A673 (cell line): Measurements from ENCODE around the gene ORAI3. TPM values are rescaled to one million over a fixed set of nuclear protein-coding genes. Genes with fewer than 3 reads are reported as not detected.

Experiments
- BruUV-seq: library from RNA; stranded (reverse); fragments of 400-500 nt; replicated peaks from 2 replicates; lab custom pipeline; 2021; lab: Mats Ljungman, UMichigan
- CTCF ChIA-PET: fragments of 300-600 bp; sonication (Branson Sonifier 250); formaldehyde crosslinking; loops from one replicate; lab custom pipeline; 2022; ENCODE audit warnings: antibody characterized with exemption; lab: Charles Lee
- POLR2A ChIA-PET: fragments of 300-600 bp; sonication (Branson Sonifier 250); formaldehyde crosslinking; loops from one replicate; lab custom pipeline; 2022; ENCODE audit warnings: antibody characterized with exemption; ENCODE audit not compliant: low non-redundant PET; lab: Charles Lee
- DNase-seq: peaks from one replicate; pipeline ENCODE4 v3.0.0-alpha.2; 2015; ENCODE audit warnings: low spot score
- H3K27ac ChIP-seq: fragments of 200-600 bp; sonication (generic); 2 replicates; pipeline ENCODE4 v1.5.1; 2016; ENCODE audit warnings: mixed run types, low read depth, mild to moderate bottlenecking, mixed read lengths, antibody characterized with exemption, low read length; ENCODE audit not compliant: poor library complexity, severe bottlenecking
- H3K27me3 ChIP-seq: fragments of 200-600 bp; sonication (generic); replicated peaks from 2 replicates; pipeline ENCODE4 v1.6.1; 2017; ENCODE audit warnings: mixed run types, low read depth, mild to moderate bottlenecking, mixed read lengths, antibody characterized with exemption, low read length; ENCODE audit not compliant: insufficient read depth, poor library complexity
- H3K36me3 ChIP-seq: fragments of 200-600 bp; sonication (generic); 2 replicates; pipeline ENCODE4 v1.6.1; 2016; ENCODE audit warnings: mixed run types, mild to moderate bottlenecking, mixed read lengths, antibody characterized with exemption, low read length; ENCODE audit not compliant: insufficient read depth, poor library complexity, severe bottlenecking
- H3K4me1 ChIP-seq: fragments of 200-600 bp; sonication (generic); 2 replicates; pipeline ENCODE4 v1.6.1; 2017; ENCODE audit warnings: mixed run types, mild to moderate bottlenecking, mixed read lengths, antibody characterized with exemption, low read length; ENCODE audit not compliant: insufficient read depth, poor library complexity, severe bottlenecking
- H3K4me3 ChIP-seq: fragments of 200-600 bp; sonication (generic); 2 replicates; pipeline ENCODE4 v1.5.1; 2016; ENCODE audit warnings: low read depth, mixed run types, mild to moderate bottlenecking, mixed read lengths, low read length; ENCODE audit not compliant: poor library complexity, severe bottlenecking
- H3K9me3 ChIP-seq: fragments of 200-600 bp; sonication (generic); 2 replicates; pipeline ENCODE4 v1.6.1; 2016; ENCODE audit warnings: mixed run types, low read depth, mild to moderate bottlenecking, mixed read lengths, antibody characterized with exemption, low read length; ENCODE audit not compliant: poor library complexity, severe bottlenecking
- EZH2 ChIP-seq: fragments of 200-600 bp; sonication (generic); IDR thresholded peaks from 2 replicates; pipeline ENCODE4 v1.6.1; 2017; ENCODE audit warnings: borderline replicate concordance, low read depth, mild to moderate bottlenecking, mixed read lengths, antibody characterized with exemption, low read length; ENCODE audit not compliant: poor library complexity, severe bottlenecking
- intact Hi-C: fragments of 100-400 bp; cut with micrococcal nuclease; formaldehyde crosslinking; loops from one replicate; pipeline ENCODE4 v1.10.0; 2022; ENCODE audit not compliant: unreplicated experiment
- total RNA-seq: library from RNA; stranded (reverse); gene quantifications from 2 replicates; pipeline ENCODE4 v1.2.3, GENCODE V29; 2021
- TF ChIP-seq, protein P1 (sequence below): fragments of 300-800, 200-600 bp; sonication (generic); conservative IDR thresholded peaks from 2 replicates; pipeline ENCODE4 v1.5.1; 2017; ENCODE audit warnings: low read depth, mild to moderate bottlenecking, antibody characterized with exemption, low read length, moderate library complexity, mixed read lengths

The ORAI3 gene
- total RNA-seq, 1 experiment from 2014 or later = 2.1 TPM

DNA sequence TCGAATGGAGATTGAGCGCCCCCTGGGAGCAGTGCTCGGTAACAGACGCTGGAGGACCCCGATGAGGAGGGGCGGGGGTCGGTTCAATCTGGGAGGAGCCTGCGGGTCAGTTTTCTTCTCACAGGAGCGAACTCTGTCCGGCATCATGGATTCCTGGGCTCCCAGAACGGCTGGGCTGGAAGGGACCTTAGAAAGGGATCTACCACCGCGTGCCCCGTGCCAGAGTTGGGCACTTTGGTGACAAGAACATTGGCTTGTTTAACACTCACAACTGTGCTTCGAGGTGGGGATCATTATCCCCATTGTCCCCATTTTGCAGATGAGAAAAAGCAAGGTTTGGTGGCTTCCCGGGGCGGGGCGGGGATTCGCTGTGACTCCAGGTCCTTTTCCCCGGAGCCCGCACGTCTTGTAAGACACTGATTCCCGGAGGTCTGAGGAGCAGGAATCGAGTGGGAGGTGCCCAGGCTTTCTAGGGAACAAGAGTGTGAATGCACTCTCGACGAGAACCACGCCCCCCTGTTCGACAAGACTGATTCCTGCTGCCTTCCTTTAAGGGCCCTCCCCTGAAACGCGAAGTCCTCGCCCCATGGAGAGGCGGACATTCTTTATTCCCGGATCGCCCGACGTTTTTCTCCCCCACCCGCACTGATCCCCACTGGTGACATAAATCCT, 27.0 kb upstream of the ORAI3 start:
- Histone ChIP-seq H3K27ac (peak overlapping the region; percentile 72), H3K4me1 (peaks cover 9% of the 10 kb centered on the region), H3K4me3 (peak overlapping the region; percentile 64), H3K36me3 (no peaks in the 10 kb centered on the region), H3K9me3 (no peaks in the 10 kb centered on the region), H3K27me3 (no peaks in the 10 kb centered on the region)
- ChIA-PET CTCF (interaction anchor here (0.7 kb wide), 1 partner anchor 77 kb away, joined by 3 read pairs; no protein-coding TSS in a partner anchor), POLR2A (no interaction called here)
- DNase-seq = peak; percentile 95
- TF ChIP-seq, protein P1, sequence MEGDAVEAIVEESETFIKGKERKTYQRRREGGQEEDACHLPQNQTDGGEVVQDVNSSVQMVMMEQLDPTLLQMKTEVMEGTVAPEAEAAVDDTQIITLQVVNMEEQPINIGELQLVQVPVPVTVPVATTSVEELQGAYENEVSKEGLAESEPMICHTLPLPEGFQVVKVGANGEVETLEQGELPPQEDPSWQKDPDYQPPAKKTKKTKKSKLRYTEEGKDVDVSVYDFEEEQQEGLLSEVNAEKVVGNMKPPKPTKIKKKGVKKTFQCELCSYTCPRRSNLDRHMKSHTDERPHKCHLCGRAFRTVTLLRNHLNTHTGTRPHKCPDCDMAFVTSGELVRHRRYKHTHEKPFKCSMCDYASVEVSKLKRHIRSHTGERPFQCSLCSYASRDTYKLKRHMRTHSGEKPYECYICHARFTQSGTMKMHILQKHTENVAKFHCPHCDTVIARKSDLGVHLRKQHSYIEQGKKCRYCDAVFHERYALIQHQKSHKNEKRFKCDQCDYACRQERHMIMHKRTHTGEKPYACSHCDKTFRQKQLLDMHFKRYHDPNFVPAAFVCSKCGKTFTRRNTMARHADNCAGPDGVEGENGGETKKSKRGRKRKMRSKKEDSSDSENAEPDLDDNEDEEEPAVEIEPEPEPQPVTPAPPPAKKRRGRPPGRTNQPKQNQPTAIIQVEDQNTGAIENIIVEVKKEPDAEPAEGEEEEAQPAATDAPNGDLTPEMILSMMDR = peak; percentile 94
- no peak for TF ChIP-seq EZH2
- intact Hi-C loops = loop anchor here (1.0 to 5.0 kb wide), 4 partner anchors 46 to 175 kb away; partner anchors contain the start of gene PHKG2
- BruUV-seq = no TSS peak

DNA sequence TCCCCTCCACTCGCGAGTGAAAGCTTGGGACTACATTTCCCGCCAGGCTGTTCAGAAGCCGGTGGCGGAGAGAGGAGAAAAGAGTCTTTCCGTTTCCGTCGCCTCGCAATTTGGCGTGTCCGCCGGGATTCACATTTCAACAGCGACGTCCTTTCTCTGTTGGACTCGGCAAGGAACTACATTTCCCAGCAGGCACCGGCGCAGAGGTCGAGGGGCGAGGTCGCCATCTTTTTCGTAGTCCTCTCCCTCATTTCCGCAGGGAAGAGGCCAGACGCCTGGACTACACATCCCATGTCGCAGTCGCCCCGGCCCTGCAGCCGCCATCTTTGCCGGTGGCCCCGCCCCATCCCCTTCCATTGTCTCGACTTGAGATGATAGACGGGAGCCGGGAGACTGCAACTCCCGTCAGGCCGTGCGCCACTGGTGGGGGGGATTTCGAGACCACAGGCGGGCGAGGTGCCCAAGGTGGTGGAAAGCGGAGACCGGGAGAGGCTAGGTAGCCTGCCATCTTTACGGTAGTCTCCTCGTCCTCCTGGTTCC, 26.4 kb upstream of the ORAI3 start:
- peak overlapping the region; percentile 64 for H3K4me3 ChIP-seq
- peak overlapping the region; percentile 93 for H3K27ac ChIP-seq
- BruUV-seq = TSS peak; percentile 77
- H3K27me3 ChIP-seq = no peaks in the 10 kb centered on the region
- TF ChIP-seq EZH2 = no peak
- TF ChIP-seq, protein P1 = no peak
- ChIA-PET CTCF (interaction anchor here (0.7 kb wide), 1 partner anchor 78 kb away, joined by 3 read pairs; no protein-coding TSS in a partner anchor), POLR2A (no interaction called here)
- peak; percentile 100 for DNase-seq
- H3K4me1 ChIP-seq = peaks cover 10% of the 10 kb centered on the region
- intact Hi-C loops = loop anchor here (1.0 to 5.0 kb wide), 3 partner anchors 46 to 175 kb away; partner anchors contain the start of gene PHKG2
- H3K36me3 ChIP-seq = no peaks in the 10 kb centered on the region
- no peaks in the 10 kb centered on the region for H3K9me3 ChIP-seq

DNA sequence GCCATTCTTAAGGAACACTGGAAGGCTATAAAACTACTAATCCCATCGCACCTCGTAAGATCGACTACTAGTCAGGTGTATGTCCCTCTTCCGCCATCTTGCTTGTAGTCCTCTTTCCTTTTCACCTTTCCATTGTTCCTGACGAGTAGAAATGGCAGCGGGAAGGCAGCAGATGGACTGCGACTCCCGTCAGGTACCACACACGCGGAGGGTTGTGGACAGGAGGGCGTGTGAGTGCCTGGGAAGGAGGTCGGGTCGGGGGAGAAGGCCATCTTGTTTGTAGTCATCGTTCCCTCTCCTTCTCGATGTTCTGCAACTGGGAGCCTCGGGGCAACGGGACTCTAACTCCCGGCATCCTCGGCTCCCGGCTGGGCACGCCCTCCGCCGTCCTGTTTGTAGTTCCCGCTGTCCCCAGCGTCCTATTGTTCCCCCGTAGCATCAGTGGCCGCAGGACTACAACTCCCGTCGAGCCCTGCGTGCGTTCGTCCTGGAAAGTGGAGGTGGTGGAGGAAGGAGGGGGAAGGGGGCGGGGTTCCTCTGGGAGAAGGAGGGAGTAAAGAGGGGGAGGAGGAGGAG, 25.8 kb upstream of the ORAI3 start:
- no TSS peak for BruUV-seq
- no peak for TF ChIP-seq EZH2
- TF ChIP-seq, protein P1 = no peak
- peak overlapping the region; percentile 64 for H3K4me3 ChIP-seq
- H3K27ac ChIP-seq = peak overlapping the region; percentile 93
- ChIA-PET CTCF (interaction anchor here (0.6 kb wide), 1 partner anchor 233 kb away, joined by 9 read pairs; no protein-coding TSS in a partner anchor), POLR2A (interaction anchor here (0.7 kb wide), 1 partner anchor 362 kb away, joined by 9 read pairs; no protein-coding TSS in a partner anchor)
- no peaks in the 10 kb centered on the region for H3K9me3 ChIP-seq
- peak; percentile 100 for DNase-seq
- no peaks in the 10 kb centered on the region for H3K36me3 ChIP-seq
- H3K4me1 ChIP-seq = peaks cover 14% of the 10 kb centered on the region
- H3K27me3 ChIP-seq = no peaks in the 10 kb centered on the region
- intact Hi-C loops = loop anchor here (1.0 to 5.0 kb wide), 3 partner anchors 47 to 176 kb away; partner anchors contain the start of gene PHKG2
